ENCODE data around the gene FBXO48. TPM values are rescaled to one million over a fixed set of nuclear protein-coding genes. Genes with fewer than 3 reads are reported as not detected.

The FBXO48 gene
- total and polyA plus RNA-seq, 10 of the 15 experiments (the other 5 are each of a cell fraction or from before 2014, with no cell fraction given): 0.56 to 2.3 (median 1.2) TPM

- TF ChIP-seq, protein P1, sequence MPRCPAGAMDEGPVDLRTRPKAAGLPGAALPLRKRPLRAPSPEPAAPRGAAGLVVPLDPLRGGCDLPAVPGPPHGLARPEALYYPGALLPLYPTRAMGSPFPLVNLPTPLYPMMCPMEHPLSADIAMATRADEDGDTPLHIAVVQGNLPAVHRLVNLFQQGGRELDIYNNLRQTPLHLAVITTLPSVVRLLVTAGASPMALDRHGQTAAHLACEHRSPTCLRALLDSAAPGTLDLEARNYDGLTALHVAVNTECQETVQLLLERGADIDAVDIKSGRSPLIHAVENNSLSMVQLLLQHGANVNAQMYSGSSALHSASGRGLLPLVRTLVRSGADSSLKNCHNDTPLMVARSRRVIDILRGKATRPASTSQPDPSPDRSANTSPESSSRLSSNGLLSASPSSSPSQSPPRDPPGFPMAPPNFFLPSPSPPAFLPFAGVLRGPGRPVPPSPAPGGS (IDR thresholded peaks at IDR 0.05; ENCODE audit: borderline replicate concordance, insufficient read depth, low read depth, low read length, poor library complexity, severe bottlenecking): peak; percentile 86
- peak; percentile 93 for TF ChIP-seq NBN (IDR thresholded peaks at IDR 0.05)
- no peak for TF ChIP-seq WRNIP1 (IDR thresholded peaks at IDR 0.05; ENCODE audit: borderline replicate concordance, low read depth, low read length)
- TF ChIP-seq, protein P2, sequence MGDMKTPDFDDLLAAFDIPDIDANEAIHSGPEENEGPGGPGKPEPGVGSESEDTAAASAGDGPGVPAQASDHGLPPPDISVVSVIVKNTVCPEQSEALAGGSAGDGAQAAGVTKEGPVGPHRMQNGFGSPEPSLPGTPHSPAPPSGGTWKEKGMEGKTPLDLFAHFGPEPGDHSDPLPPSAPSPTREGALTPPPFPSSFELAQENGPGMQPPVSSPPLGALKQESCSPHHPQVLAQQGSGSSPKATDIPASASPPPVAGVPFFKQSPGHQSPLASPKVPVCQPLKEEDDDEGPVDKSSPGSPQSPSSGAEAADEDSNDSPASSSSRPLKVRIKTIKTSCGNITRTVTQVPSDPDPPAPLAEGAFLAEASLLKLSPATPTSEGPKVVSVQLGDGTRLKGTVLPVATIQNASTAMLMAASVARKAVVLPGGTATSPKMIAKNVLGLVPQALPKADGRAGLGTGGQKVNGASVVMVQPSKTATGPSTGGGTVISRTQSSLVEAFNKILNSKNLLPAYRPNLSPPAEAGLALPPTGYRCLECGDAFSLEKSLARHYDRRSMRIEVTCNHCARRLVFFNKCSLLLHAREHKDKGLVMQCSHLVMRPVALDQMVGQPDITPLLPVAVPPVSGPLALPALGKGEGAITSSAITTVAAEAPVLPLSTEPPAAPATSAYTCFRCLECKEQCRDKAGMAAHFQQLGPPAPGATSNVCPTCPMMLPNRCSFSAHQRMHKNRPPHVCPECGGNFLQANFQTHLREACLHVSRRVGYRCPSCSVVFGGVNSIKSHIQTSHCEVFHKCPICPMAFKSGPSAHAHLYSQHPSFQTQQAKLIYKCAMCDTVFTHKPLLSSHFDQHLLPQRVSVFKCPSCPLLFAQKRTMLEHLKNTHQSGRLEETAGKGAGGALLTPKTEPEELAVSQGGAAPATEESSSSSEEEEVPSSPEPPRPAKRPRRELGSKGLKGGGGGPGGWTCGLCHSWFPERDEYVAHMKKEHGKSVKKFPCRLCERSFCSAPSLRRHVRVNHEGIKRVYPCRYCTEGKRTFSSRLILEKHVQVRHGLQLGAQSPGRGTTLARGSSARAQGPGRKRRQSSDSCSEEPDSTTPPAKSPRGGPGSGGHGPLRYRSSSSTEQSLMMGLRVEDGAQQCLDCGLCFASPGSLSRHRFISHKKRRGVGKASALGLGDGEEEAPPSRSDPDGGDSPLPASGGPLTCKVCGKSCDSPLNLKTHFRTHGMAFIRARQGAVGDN (IDR thresholded peaks at IDR 0.05): peak; percentile 82
- TF ChIP-seq FOXM1 (IDR thresholded peaks at IDR 0.05; ENCODE audit: low read depth, low read length): peak; percentile 96
- TF ChIP-seq ZNF217 (IDR thresholded peaks at IDR 0.05): no peak
- TF ChIP-seq TBL1XR1 (IDR thresholded peaks at IDR 0.05; ENCODE audit: low read depth, low read length): peak; percentile 96
- TF ChIP-seq RAD21 (IDR thresholded peaks at IDR 0.05; ENCODE audit: insufficient read depth, low read depth, low read length): peak; percentile 100
- peak; percentile 47 for TF ChIP-seq SP1 (IDR thresholded peaks at IDR 0.05; ENCODE audit: low read depth, low read length)
- peak; percentile 86; the same call in 1 of the 2 replicates for TF ChIP-seq ZBED1 (IDR thresholded peaks at IDR 0.05; ENCODE audit: borderline replicate concordance)
- TF ChIP-seq NRF1 (conservative IDR thresholded peaks at IDR 0.05; ENCODE audit: low read depth, low read length): no peak
- no peak for TF ChIP-seq RFX5 (IDR thresholded peaks at IDR 0.05; ENCODE audit: low read depth, low read length)
- TF ChIP-seq IKZF2 (IDR thresholded peaks at IDR 0.05): peak; percentile 86 to 87
- peak; percentile 99 for TF ChIP-seq SMC3 (IDR thresholded peaks at IDR 0.05; ENCODE audit: borderline replicate concordance, low read length)
- TF ChIP-seq ZNF207 (IDR thresholded peaks at IDR 0.05; ENCODE audit: borderline replicate concordance): peak; percentile 63; the same call in 1 of the 2 replicates
- TF ChIP-seq IRF5 (IDR thresholded peaks at IDR 0.05; ENCODE audit: borderline replicate concordance): no peak
- TF ChIP-seq TCF12 (IDR thresholded peaks at IDR 0.05; ENCODE audit: low read depth, low read length): peak; percentile 86
- TF ChIP-seq RELA (IDR thresholded peaks at IDR 0.05; ENCODE audit: borderline replicate concordance, partially characterized antibody): peak; percentile 89
- no peak for TF ChIP-seq NR2C1 (IDR thresholded peaks at IDR 0.05)
- TF ChIP-seq RCOR1 (conservative IDR thresholded peaks at IDR 0.05; ENCODE audit: low read depth, low read length): 0 out of 2 replicates have a peak, but pooled peaks have one; percentile 45
- TF ChIP-seq SIX5 (IDR thresholded peaks at IDR 0.05; ENCODE audit: low read depth, low read length, severe bottlenecking): peak; percentile 17
- 0 out of 2 replicates have a peak, but pooled peaks have one; percentile 32 for TF ChIP-seq PAX8 (IDR thresholded peaks at IDR 0.05)
- TF ChIP-seq SUPT20H (IDR thresholded peaks at IDR 0.05; ENCODE audit: borderline replicate concordance, control insufficient read depth, low read depth, low read length): no peak
Observed at GRCh38 chr2:68441179-68441993, 25.7 kb downstream of the FBXO48 start (continued).
